Esophagus (tissue), 2 donors: Measurements from ENCODE around the gene ADAMTS1. TPM values are rescaled to one million over a fixed set of nuclear protein-coding genes. Genes with fewer than 3 reads are reported as not detected.

ENCODE experiments used
- H3K27ac ChIP-seq, 2 donors: one replicate each; pipeline ENCODE4 v1.5.1; 2013; ENCODE audit warnings: low read depth in 2 of 2, mild to moderate bottlenecking in 2 of 2, inconsistent platforms in 1 of 2, low read length in 1 of 2, moderate library complexity in 1 of 2
- H3K27me3 ChIP-seq, 2 donors: one replicate each; pipeline ENCODE4 v1.6.1; 2013; ENCODE audit warnings: low read length in 2 of 2, control low read depth in 1 of 2, mild to moderate bottlenecking in 1 of 2; ENCODE audit not compliant: insufficient read depth in 2 of 2, control insufficient read depth in 1 of 2
- H3K36me3 ChIP-seq, 2 donors: one replicate each; pipeline ENCODE4 v1.6.1; 2013; ENCODE audit warnings: low read length in 1 of 2; ENCODE audit not compliant: control insufficient read depth in 2 of 2, insufficient read depth in 2 of 2
- H3K4me1 ChIP-seq, 2 donors: one replicate each; pipeline ENCODE4 v1.6.1; 2013; ENCODE audit warnings: low read length in 1 of 2; ENCODE audit not compliant: control insufficient read depth in 2 of 2, insufficient read depth in 2 of 2
- H3K4me3 ChIP-seq, 2 donors: one replicate each; pipeline ENCODE4 v1.5.1; 2013; ENCODE audit warnings: low read length in 2 of 2, mild to moderate bottlenecking in 2 of 2, low read depth in 1 of 2, moderate library complexity in 1 of 2
- H3K9me3 ChIP-seq, 2 donors: one replicate each; pipeline ENCODE4 v1.6.1; 2013; ENCODE audit warnings: mild to moderate bottlenecking in 2 of 2, low read depth in 1 of 2, low read length in 1 of 2, moderate library complexity in 1 of 2; ENCODE audit not compliant: control insufficient read depth in 2 of 2, insufficient read depth in 1 of 2
- WGBS, 2 donors: extraction: QIAGEN DNeasy Blood & Tissue Kit; methylation state at CpG; one replicate each; pipeline ENCODE4 v1.1.7; 2013; 5-methylcytosine and 5-hydroxymethylcytosine counted together
- polyA plus RNA-seq, 2 donors: library from polyadenylated mRNA; stranded (reverse); fragments of 200-250 nt; gene quantifications; one replicate each; pipeline ENCODE4 v1.2.3, GENCODE V29; 2013
- donor health status: healthy with polysubstance abuse.
- donor health status: Bipolar disorder and iron deficiency.

ADAMTS1 gene
- polyA plus RNA-seq, result 10 to 100 TPM in 1 of 2 donors, 1 to 10 TPM in 1; 5.2 to 10.2 TPM

DNA sequence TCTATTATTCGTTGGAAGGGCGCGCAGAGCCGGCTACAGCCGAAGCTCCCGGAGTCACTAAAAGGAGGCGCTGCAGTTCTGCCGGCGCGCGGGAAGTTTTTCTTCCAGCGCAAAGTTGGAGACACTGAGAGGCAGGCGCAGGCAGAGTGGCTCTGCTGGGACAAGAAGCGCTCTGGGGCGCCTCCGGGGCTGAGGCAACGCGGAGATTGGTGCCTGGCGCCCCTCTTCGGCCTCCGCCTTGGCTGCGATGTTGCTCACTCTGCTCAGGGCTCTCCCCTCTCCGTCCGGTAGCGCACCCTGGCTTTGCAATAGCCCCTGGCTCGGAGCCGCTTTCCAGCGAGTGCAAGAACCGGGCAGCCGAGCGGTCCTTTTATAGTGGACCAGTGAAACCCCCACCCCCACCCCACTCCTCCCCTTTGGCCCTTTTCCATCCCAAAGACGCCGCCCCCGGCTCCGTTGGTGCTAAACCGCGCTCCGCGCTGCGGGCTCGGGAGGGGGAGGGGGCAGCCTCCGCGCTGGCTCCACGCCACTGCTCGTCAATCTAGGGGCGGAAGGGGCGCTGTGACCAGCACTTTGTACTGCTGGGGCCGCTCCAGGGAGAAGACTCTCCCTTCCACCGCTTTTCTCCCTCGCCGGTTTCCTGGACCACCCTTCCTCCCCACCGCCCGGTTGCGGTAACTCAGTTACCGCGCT, at the start of gene ADAMTS1:
Gene ADAMTS1 (minus strand): TSS at position 344 of the 693 bp plus-strand sequence. CDS start 455 bp downstream, outside the sequence.
- 1 to 2% methylated on average over 48 to 56 of the region's 56 CpGs for WGBS, 2 donors
- no peaks in the 10 kb centered on the region for H3K9me3 ChIP-seq
- peaks cover 0 to 6% of the 10 kb centered on the region in 2 donors for H3K36me3 ChIP-seq
- no peaks in the 10 kb centered on the region for H3K27me3 ChIP-seq
- H3K4me1 ChIP-seq, result peaks cover 3 to 5% of the 10 kb centered on the region in 2 donors
- H3K4me3 ChIP-seq, result peak within 1 kb of the TSS; percentile 56 to 63
- peak within 1 kb of the TSS; percentile 82 to 94 for H3K27ac ChIP-seq

DNA sequence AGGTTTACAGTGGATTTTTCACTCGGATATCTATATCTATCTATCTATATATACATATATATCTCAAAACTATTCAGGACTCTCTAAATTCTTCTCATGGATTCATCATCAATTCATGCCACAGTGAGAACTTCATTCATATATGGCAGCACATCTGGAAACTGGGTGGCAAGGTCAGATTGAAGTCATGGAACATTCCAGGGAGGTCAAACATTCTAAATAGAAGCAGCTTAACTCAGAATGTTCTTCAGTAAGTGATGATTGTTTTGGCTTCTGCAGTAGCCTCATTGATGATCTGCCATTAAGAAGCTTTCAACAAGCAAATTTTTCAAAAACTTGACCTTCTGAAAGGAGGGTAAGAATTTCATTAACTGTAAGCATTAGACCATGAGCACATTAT, 46.9 kb upstream of the ADAMTS1 start:
- Histone ChIP-seq H3K4me1 (no peaks in the 10 kb centered on the region), H3K36me3 (no peaks in the 10 kb centered on the region), H3K9me3 (no peaks in the 10 kb centered on the region), H3K27me3 (no peaks in the 10 kb centered on the region), H3K4me3 (no peak overlapping the region), H3K27ac (no peak overlapping the region)
- 65 to 76% methylated on average over 1 of the region's 1 CpG for WGBS, 2 donors

DNA sequence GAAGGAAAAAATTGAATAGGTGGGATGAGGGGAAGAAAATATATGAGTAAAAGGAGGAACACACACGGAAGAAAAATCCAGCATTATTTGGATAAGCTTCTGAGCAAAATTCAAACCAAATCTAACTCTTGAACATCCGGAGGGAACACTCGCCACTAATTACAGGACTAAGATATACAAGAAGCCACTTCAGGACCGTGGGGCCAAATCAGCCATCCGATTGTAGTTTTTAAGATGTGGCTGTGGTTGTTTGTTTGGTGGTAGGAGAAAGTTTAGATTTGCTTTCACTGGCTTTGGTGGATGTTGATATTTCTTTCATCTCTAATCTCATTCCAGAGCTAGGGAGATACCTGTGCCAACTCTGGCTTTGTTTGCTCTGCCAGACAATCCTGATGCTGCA, 43.7 kb upstream of the ADAMTS1 start:
- 62 to 66% methylated on average over 5 of the region's 5 CpGs for WGBS, 2 donors
- no peak overlapping the region for H3K27ac ChIP-seq

GRCh38 chr21:26888256-26888655, 43.0 kb upstream of the ADAMTS1 start:
- Histone ChIP-seq H3K9me3 (no peaks in the 10 kb centered on the region), H3K4me3 (no peak overlapping the region), H3K27ac (no peak overlapping the region), H3K36me3 (no peaks in the 10 kb centered on the region), H3K4me1 (no peaks in the 10 kb centered on the region), H3K27me3 (no peaks in the 10 kb centered on the region)

More for the DNA sequence above, 43.7 kb upstream of the ADAMTS1 start:
- H3K4me1 ChIP-seq, result no peaks in the 10 kb centered on the region
- H3K36me3 ChIP-seq, result no peaks in the 10 kb centered on the region
- H3K4me3 ChIP-seq, result no peak overlapping the region
- H3K27me3 ChIP-seq, result no peaks in the 10 kb centered on the region
- H3K9me3 ChIP-seq, result no peaks in the 10 kb centered on the region

- 31 to 58% methylated on average over 3 of the region's 3 CpGs for WGBS, 2 donors
- no peaks in the 10 kb centered on the region for H3K9me3 ChIP-seq
- H3K4me1 ChIP-seq, result no peaks in the 10 kb centered on the region
- no peaks in the 10 kb centered on the region for H3K36me3 ChIP-seq
- H3K4me3 ChIP-seq, result no peak overlapping the region
- H3K27me3 ChIP-seq, result no peaks in the 10 kb centered on the region
- H3K27ac ChIP-seq, result no peak overlapping the region
Measured at GRCh38 chr21:26887251-26887650, 42.0 kb upstream of the ADAMTS1 start.

DNA sequence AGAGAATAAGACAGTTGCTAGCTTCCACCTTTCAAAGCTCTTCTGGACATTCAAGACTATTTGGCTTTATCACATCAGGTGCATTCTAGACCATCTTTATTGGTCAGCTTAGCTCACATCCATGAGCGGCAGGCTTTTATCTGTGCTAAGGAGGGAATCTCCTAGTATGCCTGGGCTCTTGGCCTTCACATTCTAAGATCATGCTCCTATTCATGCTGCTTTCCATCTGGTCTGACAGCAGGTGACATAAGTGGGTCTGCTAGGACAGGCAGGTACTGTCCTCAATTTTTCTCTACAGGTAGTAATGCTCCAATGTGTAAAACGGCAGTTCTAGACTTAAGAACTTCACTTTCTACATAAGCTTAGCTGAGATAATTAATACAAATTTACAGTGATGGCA, 39.2 kb upstream of the ADAMTS1 start:
- Histone ChIP-seq H3K36me3 (no peaks in the 10 kb centered on the region), H3K27me3 (no peaks in the 10 kb centered on the region), H3K4me3 (no peak overlapping the region), H3K4me1 (no peaks in the 10 kb centered on the region), H3K9me3 (no peaks in the 10 kb centered on the region), H3K27ac (no peak overlapping the region)
- WGBS, 2 donors, result 91 to 92% methylated on average over 2 of the region's 2 CpGs

DNA sequence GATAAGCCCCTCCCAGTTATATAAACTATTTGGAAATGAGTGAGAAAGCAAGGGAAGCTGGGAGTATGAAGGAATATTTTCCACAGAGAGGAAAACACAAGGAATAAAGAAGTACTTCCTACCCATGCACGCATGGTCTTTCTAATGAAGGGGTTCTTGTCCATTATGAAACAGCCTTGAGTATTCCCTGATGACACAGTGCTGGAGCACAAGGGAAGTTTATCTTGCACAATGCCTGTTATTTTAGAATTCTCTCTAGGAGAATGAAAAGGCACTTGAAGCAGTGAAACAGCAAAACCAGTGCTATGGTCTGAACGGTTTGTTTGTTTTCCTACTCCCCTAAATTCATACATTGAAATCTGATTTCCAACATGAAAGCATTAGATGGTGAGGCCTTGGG, 38.6 kb upstream of the ADAMTS1 start:
- Histone ChIP-seq H3K27me3 (no peaks in the 10 kb centered on the region), H3K36me3 (no peaks in the 10 kb centered on the region), H3K4me3 (no peak overlapping the region), H3K27ac (no peak overlapping the region), H3K9me3 (no peaks in the 10 kb centered on the region), H3K4me1 (no peaks in the 10 kb centered on the region)
- 65 to 81% methylated on average over 2 of the region's 2 CpGs for WGBS, 2 donors

DNA sequence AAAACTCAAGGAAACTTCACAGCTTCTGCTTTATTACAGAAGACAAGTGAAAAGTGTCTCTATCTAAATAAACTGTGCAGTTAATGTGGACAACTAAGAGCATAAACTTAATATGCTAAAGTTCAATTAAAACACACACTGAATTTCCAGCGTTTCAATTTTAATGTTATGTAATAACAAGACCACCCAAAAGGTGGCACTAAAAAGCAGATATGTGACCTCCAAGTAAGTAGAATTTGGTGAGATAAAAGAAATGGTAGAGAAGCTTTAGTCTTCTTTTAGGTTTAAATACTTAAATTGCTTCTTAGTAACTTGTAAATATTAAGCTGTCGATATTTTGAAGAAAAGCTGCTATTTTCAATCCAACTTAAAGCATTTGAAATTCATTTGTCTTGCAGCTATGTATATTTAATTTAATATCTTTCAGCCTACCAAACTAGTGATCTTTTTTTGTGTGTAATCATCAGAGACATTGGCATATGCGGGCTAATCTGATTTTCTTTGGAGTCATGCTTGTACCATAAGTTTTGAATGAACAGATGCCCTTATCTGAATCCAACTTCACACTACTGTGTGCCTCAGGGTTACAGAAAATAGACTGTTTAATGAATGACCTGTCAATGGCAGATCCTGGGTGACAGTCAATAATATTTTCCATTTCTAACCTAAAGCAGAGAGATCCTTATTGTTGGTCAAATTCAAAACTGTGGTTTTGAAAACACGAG, 36.5 kb upstream of the ADAMTS1 start:
- Histone ChIP-seq H3K9me3 (no peaks in the 10 kb centered on the region), H3K4me1 (no peaks in the 10 kb centered on the region), H3K27ac (no peak overlapping the region), H3K36me3 (no peaks in the 10 kb centered on the region), H3K27me3 (no peaks in the 10 kb centered on the region), H3K4me3 (no peak overlapping the region)
- WGBS, 2 donors, result 56 to 63% methylated on average over 4 of the region's 4 CpGs

- WGBS, 2 donors, result 63 to 68% methylated on average over 6 of the region's 6 CpGs
- no peaks in the 10 kb centered on the region for H3K4me1 ChIP-seq
- no peaks in the 10 kb centered on the region for H3K36me3 ChIP-seq
- H3K9me3 ChIP-seq, result no peaks in the 10 kb centered on the region
- H3K27me3 ChIP-seq, result no peaks in the 10 kb centered on the region
- no peak overlapping the region for H3K4me3 ChIP-seq
- H3K27ac ChIP-seq, result no peak overlapping the region
Measured at GRCh38 chr21:26877018-26877417, 31.8 kb upstream of the ADAMTS1 start.

GRCh38 chr21:26874347-26874746, 29.1 kb upstream of the ADAMTS1 start:
- Histone ChIP-seq H3K9me3 (no peaks in the 10 kb centered on the region), H3K27me3 (no peaks in the 10 kb centered on the region), H3K4me1 (no peaks in the 10 kb centered on the region), H3K36me3 (no peaks in the 10 kb centered on the region), H3K4me3 (no peak overlapping the region), H3K27ac (no peak overlapping the region)
- WGBS, 2 donors, result 92 to 95% methylated on average over 1 of the region's 1 CpG
